GM18907 (cell line): ENCODE measurements around the gene FAM151A.

Source experiments
- ATAC-seq: cut with Tn5 transposase; IDR thresholded peaks from one replicate; pipeline ENCODE4 v1.9.1; 2021; ENCODE audit warnings: mild to moderate bottlenecking, moderate library complexity; ENCODE audit not compliant: unreplicated experiment

Gene FAM151A

GRCh38 chr1:54604572-54605370 lies 18.6 kb downstream of the FAM151A start:
- ATAC-seq = peak; percentile 56

GRCh38 chr1:54604051-54604450 lies 19.3 kb downstream of the FAM151A start:
- no peak for ATAC-seq

GRCh38 chr1:54603241-54603640 lies 20.1 kb downstream of the FAM151A start:
- ATAC-seq = no peak

GRCh38 chr1:54602554-54602953 lies 20.8 kb downstream of the FAM151A start:
- no peak for ATAC-seq

- ATAC-seq = no peak
These were observed 21.6 kb downstream of the FAM151A start for GRCh38 chr1:54601730-54602129.

- no peak for ATAC-seq
These were observed 22.2 kb downstream of the FAM151A start for GRCh38 chr1:54600947-54601721.

- ATAC-seq = no peak
These were observed 24.0 kb downstream of the FAM151A start for GRCh38 chr1:54599211-54599823.

GRCh38 chr1:54597455-54598030 lies 25.8 kb downstream of the FAM151A start:
- no peak for ATAC-seq

- ATAC-seq = no peak
These were observed 26.6 kb downstream of the FAM151A start for GRCh38 chr1:54596756-54597155.

- no peak for ATAC-seq
These were observed 27.3 kb downstream of the FAM151A start for GRCh38 chr1:54595956-54596498.

GRCh38 chr1:54594463-54594862 lies 28.9 kb downstream of the FAM151A start:
- no peak for ATAC-seq

GRCh38 chr1:54593571-54594160 lies 29.7 kb downstream of the FAM151A start:
- ATAC-seq = no peak

- no peak for ATAC-seq
These were observed 32.1 kb downstream of the FAM151A start for GRCh38 chr1:54591127-54591756.

- ATAC-seq = no peak
These were observed 34.9 kb downstream of the FAM151A start for GRCh38 chr1:54588377-54588776.

GRCh38 chr1:54585181-54586066 lies 37.9 kb downstream of the FAM151A start:
- ATAC-seq = no peak

- ATAC-seq = no peak
These were observed 38.8 kb downstream of the FAM151A start for GRCh38 chr1:54584575-54584974.

GRCh38 chr1:54583871-54584270 lies 39.5 kb downstream of the FAM151A start:
- no peak for ATAC-seq

GRCh38 chr1:54583307-54583686 lies 40.0 kb downstream of the FAM151A start:
- no peak for ATAC-seq

- no peak for ATAC-seq
These were observed 40.6 kb downstream of the FAM151A start for GRCh38 chr1:54582566-54583306.
